Urothelium cell line (cell line): Measurements from ENCODE around the gene FA2H.
"Not testable (repeated sequence)": the region's sequence is repeated elsewhere in the genome, so short reads cannot be mapped to it uniquely, and the experiment has no call there.

Source experiments
- DNase-seq: peaks from one replicate; pipeline ENCODE4 v3.0.0; 2011; ENCODE audit warnings: low spot score, mixed read lengths
- FAIRE-seq: peaks from 2 replicates; lab custom pipeline; 2011; peaks lifted over from hg19 to GRCh38; lab: Jason Lieb, UNC

FA2H gene, protein sequence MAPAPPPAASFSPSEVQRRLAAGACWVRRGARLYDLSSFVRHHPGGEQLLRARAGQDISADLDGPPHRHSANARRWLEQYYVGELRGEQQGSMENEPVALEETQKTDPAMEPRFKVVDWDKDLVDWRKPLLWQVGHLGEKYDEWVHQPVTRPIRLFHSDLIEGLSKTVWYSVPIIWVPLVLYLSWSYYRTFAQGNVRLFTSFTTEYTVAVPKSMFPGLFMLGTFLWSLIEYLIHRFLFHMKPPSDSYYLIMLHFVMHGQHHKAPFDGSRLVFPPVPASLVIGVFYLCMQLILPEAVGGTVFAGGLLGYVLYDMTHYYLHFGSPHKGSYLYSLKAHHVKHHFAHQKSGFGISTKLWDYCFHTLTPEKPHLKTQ

DNA sequence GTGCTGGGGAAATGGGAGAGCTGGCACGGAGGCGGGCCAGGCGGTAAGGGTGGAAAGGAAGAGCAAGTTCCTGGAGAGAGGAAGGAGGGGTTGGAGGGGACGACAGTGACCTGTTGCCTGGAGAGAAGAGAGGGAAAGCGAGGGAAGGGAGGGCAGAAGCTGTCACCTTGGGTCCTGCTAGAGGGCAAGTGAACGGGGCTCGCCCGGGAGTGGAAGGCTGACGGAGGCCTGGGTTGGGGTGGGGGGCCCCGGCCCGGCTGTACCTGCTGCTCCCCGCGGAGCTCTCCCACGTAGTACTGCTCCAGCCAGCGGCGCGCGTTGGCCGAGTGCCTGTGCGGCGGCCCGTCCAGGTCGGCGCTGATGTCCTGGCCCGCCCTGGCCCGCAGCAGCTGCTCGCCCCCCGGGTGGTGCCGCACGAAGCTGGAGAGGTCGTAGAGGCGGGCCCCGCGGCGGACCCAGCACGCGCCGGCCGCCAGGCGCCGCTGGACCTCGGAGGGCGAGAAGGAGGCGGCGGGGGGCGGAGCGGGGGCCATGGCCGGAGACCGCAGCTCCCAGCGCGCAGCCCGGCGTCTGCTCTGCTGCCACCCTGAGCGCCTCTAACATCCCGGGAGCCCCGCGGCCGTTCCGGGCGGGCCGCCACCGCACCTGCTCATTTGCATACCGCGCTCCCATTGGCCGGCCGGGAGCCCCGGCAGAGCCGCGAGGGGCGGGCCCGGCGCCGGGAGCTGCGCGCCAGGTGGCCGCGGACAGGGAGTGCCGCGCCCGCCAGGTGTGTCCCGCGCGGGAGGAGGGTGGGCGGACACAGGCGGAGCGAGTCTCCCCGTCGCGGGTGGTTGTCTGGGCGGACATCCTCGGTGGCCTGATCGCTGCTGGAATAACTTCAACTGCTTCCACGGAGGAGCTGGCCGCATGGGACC lies at the start of gene FA2H:
Gene FA2H (minus strand): TSS at position 598 of the 917 bp plus-strand sequence. CDS start 65 bp downstream, at position 533.
- DNase-seq (peak; percentile 93), FAIRE-seq (no peak)

DNA sequence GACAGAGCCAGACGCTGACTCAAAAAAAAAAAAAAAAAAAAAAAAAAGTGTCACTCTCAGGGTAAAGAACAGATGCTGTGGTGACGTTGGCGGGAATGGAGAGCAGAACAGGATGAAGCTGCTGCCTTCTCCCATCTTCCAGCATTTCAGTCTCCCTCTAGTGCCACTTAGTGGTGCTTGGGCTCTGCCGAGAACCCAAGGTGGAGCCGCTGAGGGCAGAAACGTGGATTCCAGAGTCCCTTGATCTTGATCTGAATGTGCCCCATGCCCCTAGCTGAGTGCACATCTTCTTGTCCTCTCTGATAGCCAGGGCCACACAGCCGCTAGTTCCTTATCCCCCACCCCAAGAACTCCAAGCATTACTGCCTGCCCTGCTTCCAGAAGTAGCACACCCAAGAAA lies 43.2 kb upstream of the FA2H start:
- no peak for FAIRE-seq
- DNase-seq, result no peak

DNA sequence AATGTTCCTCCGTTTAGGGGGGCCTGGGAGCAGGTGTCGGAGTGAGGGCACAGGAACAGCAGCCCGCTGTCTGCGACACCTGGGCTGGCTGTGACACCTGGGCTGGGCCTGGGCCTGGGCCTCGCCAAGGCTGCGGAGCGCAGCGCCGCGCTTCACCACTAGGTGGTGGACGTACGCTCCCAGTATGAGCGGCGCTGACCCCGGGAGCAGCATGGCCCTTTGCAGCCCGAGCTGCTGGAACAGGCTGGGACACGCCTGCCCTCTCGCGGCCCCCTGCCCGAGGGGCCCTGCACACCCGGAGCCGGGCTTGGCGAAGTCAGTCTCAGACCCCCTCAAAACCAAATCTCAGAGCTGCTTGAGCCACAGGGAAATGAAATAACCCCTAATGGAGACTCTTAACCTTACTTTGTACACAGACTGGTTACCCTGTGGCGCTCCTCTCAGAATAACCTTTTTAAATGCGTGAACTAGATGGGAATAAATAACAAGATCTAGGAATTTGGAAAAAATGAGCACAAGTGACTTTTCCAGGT lies 38.6 kb upstream of the FA2H start:
- peak; percentile 93 for DNase-seq
- peak; percentile 87 for FAIRE-seq

DNA sequence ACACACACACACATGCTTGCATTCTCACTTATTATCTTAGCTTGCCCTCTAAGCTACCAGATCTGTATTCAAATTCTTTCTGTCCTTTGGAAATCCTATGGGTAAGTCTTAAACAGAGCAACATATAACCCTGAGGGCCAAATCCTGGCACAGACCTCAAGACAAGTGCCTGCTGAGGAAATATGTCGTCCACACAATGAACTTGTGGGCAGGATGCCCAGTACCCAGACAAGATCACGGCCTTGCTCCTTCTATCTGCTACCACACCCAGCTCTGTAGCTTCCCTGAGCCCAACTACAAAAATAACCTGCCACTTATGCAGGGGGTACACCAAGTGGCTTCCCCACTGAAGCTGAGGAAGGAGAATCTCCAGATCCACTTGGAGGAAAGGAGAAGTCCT lies 37.3 kb upstream of the FA2H start:
- DNase-seq (no peak), FAIRE-seq (no peak)

DNA sequence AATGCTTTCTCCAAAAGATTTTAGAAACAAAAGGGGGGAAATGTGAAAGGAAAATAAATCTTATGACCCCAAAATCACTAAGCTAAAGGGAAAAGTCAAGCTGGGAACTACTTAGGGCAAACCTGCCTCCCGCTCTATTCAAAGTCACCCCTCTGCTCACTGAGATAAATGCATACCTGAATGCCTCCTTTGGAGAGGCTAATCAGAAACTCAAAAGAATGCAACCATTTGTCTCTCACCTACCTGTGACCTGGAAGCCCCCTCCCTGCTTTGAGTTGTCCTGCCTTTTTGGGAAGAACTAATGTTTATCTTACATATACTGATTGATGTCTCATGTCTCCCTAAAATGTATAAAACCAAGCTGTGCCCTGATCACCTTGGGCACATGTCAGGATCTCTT lies 36.6 kb upstream of the FA2H start:
- DNase-seq, result not testable (repeated sequence)

DNA sequence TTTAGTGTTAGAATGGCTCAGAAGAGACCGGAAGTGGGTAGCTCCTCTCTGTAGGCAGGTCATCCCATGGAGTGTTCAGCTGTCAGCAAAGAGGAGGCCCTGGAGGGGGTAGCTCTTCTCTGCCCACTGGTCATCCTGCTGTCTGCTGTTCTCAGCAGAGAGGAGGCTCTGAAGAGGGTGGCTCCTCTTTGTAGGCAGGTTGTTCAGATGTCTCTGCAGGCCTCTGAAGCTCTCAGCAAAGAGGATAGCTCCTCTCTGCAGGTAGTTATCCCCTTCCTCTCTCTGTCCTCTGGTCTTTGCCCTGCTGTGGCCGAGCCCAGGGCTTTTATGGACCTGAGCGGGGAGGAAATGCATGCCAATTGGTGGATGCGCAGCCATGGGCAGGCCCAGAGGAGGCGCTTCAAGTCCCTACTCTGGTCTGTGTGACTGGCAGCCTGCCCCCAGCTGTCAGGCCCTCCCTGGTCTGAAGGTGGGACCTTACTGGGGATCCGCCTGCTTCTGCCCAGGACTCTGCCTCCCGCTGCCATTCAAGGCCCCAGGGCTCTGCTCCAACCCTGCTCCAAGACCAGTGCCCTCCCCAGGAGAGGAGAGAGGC lies 32.5 kb upstream of the FA2H start:
- DNase-seq (no peak), FAIRE-seq (no peak)

More for the DNA sequence above, 36.6 kb upstream of the FA2H start:
- not testable (repeated sequence) for FAIRE-seq

DNA sequence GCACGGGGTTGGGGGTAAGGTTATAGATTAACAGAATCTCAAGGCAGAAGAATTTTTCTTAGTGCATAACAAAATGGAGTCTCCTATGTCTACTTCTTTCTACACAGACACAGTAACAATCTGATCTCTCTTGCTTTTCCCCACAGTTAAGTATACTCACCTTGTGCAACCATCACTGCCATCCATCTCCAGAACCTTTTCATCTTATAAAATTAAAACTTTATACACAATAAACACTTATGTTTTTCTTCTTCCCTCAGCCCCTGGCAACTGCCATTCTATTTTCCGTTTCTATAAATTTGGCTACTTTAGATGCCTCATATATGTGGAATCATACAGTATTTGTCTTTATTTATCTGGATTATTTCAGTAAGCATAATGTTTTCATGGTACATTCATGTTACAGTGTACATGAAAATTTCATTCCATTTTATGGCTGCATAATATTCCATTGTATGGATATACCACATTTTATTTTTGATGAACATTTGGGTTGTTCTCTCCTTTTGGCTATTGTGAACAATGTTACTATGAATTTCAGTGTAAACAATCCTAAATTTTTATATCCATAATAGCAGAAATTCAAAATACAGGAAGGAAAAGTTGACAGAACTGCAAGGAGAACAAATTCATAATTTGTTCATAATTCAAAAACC lies 25.7 kb upstream of the FA2H start:
- no peak for DNase-seq
- FAIRE-seq, result no peak

DNA sequence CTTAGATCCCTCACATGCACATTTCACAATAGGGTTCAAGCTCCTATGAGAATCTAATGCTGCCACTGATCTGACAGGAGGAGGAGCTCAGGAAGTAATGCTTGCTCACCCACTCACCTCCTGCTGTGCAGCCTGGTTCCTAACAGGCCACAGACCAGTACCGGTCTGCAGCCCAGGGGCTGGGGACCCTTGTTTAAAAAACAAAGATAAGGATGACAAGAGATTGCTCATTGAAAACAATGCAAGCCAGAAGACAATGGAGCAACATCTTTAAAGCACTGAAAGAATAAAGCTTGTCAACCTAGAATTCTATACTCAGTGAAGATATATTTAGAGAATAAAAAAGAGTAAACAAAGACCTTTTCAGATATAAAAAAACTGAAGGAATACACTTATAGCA lies 22.8 kb upstream of the FA2H start:
- FAIRE-seq (no peak), DNase-seq (no peak)

GRCh38 chr16:74795104-74795503 lies 20.5 kb upstream of the FA2H start:
- DNase-seq (no peak), FAIRE-seq (no peak)

- FAIRE-seq, result no peak
- DNase-seq, result no peak
Observed at GRCh38 chr16:74794668-74795067, 20.0 kb upstream of the FA2H start.

DNA sequence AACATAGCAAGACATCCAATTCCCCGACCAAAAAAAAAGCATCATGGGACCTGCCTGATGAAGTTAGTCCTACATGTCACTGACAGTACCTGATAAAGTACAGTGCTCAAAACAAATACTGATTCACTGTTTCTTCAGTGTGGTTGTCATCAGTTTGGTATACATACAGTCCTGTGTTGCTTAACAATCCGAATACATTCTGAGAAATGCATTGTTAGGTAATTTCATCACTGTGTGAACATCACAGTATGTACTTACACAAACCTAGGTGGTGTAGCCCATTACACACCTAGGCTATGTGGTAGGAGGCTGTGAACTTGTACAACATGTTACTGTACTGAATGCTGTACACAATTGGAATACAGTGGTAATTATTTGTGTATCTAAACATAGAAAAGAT lies 19.0 kb upstream of the FA2H start:
- FAIRE-seq (peak; percentile 62), DNase-seq (no peak)

- DNase-seq, result no peak
Observed at GRCh38 chr16:74792225-74792624, 17.6 kb upstream of the FA2H start.

GRCh38 chr16:74791749-74792148 lies 17.1 kb upstream of the FA2H start:
- DNase-seq, FAIRE-seq: not testable (repeated sequence)

More at GRCh38 chr16:74792225-74792624, 17.6 kb upstream of the FA2H start:
- no peak for FAIRE-seq

DNA sequence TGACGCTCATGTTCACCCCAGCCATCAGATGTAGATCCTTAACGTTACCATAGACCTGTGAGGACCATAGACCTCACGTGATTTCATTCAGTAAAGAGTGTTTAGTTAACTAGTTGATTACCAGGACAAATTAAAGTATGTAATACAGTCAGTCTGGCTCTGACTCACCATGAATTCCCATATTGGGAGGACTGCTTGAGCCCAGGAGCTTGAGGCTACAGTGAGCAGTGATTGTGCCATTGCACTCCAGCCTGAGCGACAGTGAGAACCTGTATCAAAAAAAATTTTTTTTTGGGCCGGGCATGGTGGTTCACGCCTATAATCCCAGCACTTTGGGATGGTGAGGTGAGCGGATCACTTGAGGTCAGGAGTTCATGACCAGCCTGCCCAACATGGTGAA lies 13.5 kb upstream of the FA2H start:
- FAIRE-seq, result no peak

DNA sequence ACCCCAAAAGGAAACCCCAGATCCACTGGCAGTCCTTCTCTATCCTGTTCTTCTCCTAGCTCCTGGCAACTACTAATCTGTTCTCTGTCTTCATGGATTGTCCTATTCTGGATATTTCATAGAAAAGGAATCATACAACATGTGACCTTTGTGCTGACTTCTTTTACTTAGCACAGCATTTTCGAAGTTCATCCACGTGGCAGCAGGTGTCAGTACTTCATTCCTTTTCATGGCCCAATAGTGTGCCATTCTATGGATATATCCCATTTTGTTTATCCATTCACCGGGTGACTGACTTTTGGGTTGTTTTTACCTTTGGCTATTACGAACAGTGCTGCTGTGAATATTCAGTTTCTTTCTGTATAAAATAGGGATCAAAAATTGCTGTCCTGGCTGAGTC lies 10.4 kb upstream of the FA2H start:
- DNase-seq (no peak), FAIRE-seq (no peak)

More for the DNA sequence above, 13.5 kb upstream of the FA2H start:
- no peak for DNase-seq

DNA sequence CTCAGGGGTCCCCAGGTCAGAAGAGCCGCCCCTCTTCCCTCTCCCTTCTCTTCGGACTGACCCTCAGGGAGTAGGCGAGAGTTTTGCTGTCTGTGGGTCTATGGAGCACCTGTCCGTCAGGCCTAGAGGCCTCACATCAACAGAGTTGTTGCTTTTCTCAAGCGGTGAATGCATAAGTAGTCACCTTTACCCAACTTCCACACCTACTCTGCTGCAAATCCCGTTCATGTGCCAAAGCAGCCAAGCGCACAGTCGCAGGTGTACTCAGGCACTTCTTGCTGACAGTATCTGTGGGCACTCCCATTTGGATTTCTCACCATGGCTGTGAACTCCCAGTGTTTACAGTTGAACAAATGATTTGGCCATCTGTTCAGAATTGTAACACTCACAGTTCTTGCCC lies 4.0 kb upstream of the FA2H start:
- no peak for FAIRE-seq
- DNase-seq, result no peak

- FAIRE-seq, result no peak
Observed at GRCh38 chr16:74776926-74777325, 2.3 kb upstream of the FA2H start.

DNA sequence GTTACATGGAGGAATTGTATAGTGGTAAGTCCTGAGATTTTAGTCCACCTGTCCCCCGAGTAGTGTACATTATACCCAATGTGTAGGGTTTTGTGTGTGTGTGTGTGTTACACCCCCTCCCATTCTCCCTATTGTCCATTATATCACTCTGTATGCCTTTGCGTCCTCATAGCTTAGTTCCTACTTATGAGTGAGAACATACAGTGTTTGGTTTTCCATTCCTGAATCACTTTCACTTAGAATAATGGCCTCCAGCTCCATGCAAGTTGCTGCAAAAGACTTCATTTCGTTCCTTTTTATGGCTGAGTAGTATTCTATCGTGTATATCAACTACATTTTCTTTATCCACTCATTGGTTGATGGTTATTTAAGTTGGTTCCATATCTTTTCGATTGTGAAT lies 635 bp upstream of the FA2H start:
- no peak for FAIRE-seq
- no peak for DNase-seq

More at GRCh38 chr16:74776926-74777325, 2.3 kb upstream of the FA2H start:
- DNase-seq, result no peak

DNA sequence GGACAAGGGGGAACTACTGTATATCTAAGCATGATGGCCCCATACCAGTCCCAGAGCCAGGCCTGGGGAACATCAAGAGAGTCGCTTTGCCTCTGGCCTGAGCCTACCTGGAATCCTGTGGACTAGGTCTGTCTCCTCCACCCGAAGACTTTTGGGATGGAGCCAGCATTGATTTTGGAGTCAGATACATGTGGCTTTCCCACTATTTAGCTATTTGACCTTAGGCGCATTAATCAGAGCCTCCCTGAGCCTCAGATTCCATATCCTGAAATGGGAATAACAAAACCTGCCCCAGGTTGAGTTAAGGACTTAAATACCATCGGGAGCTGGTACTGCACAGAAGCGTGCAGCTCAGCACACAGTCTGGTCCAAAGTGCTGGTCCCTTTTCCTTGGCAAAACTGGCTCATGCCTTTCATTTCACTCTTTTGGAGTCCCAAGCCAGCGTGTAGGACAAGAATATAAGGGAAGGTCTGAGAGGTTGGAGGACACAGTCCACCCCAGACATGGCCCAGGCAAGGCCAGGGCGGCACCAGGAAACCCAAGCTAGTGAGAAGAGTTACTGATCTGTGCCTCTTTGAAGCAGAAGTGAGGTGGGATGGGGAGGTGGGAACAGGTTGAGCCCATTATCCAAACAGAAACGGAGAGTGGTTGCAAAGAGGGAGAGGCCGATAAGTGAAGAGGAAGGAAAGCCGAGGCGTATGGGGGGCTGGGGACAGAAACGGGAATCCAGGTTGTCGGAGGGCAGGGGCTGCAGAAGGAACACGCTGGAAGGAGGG lies 986 bp downstream of the FA2H start:
- FAIRE-seq (no peak), DNase-seq (no peak)
